HepG2 (cell line): ENCODE data around the gene EYA2. TPM values are rescaled to one million over a fixed set of nuclear protein-coding genes. Genes with fewer than 3 reads are reported as not detected.

Experiments used
- ATAC-seq: fragments of 200-7000 bp; cut with Tn5 transposase; 3 replicates; pipeline ENCODE4 v1.9.1; 2020; ENCODE audit warnings: mild to moderate bottlenecking, moderate library complexity
- BruUV-seq: library from RNA; stranded (reverse); fragments of 400-500 nt; replicated peaks from 2 replicates; lab custom pipeline; 2021; lab: Mats Ljungman, UMichigan
- CTCF ChIA-PET: fragments of 300-600 bp; formaldehyde crosslinking; extraction: SDS; loops from one replicate; lab custom pipeline; 2021; ENCODE audit warnings: low total read pairs, inconsistent platforms, low intra/inter-chr PET ratio; lab: Yijun Ruan, JAX
- POLR2A ChIA-PET: fragments of 350-600 bp; sonication (Branson Sonifier 250); formaldehyde crosslinking; loops from one replicate; lab custom pipeline; 2020; ENCODE audit warnings: antibody characterized with exemption, inconsistent platforms; lab: Yijun Ruan, JAX
- DNase-seq: peaks from one replicate; pipeline ENCODE4 v3.0.0-alpha.2; 2015; ENCODE audit warnings: low spot score
- FAIRE-seq: peaks from 3 replicates; lab custom pipeline; 2011; peaks lifted over from hg19 to GRCh38; lab: Jason Lieb, UNC
- H2AFZ ChIP-seq: one replicate; pipeline ENCODE4 v1.6.1; 2011; ENCODE audit warnings: low read length, inconsistent platforms
- H3K27ac ChIP-seq: fragments of 300-600 bp; 3 replicates; pipeline ENCODE4 v1.8.0; 2011; ENCODE audit warnings: mixed run types, mild to moderate bottlenecking, mixed read lengths, low read length, inconsistent platforms; ENCODE audit not compliant: insufficient read depth; ENCODE audit errors: extremely low read length
- H3K27me3 ChIP-seq, 2 experiments: fragments of 200-600 bp in 1 of 2; 2 replicates in 1 of 2; 3 replicates in 1 of 2; pipeline versions ENCODE4 v1.6.0 to v1.8.0; 2011; ENCODE audit warnings: low read length in 2 of 2, mild to moderate bottlenecking in 2 of 2, moderate library complexity in 2 of 2, inconsistent platforms in 1 of 2; ENCODE audit not compliant: insufficient read depth in 2 of 2, control insufficient read depth in 1 of 2
- H3K36me3 ChIP-seq, 2 experiments: fragments of 200-600 bp in 1 of 2; replicated peaks in 1 of 2; 2 replicates in 1 of 2; 3 replicates in 1 of 2; pipeline versions ENCODE4 v1.5.1 to v1.8.0; 2011; ENCODE audit warnings: low read length in 2 of 2, inconsistent platforms in 1 of 2; ENCODE audit not compliant: insufficient read depth in 2 of 2, control insufficient read depth in 1 of 2
- H3K4me1 ChIP-seq: 2 replicates; pipeline ENCODE4 v1.5.1; 2012; ENCODE audit warnings: low read length, inconsistent platforms; ENCODE audit not compliant: insufficient read depth
- H3K4me2 ChIP-seq: 2 replicates; pipeline ENCODE4 v1.6.0; 2011; ENCODE audit warnings: low read depth, low read length, inconsistent platforms
- H3K4me3 ChIP-seq, 3 experiments: fragments of 200-600 bp in 1 of 3; sonication (generic), shearing (Covaris generic) in 1 of 3; replicated peaks in 1 of 3; 2 replicates each; pipeline ENCODE4 v1.5.1; 2011 to 2016; ENCODE audit warnings: low read length in 3 of 3, inconsistent platforms in 2 of 3, low read depth in 2 of 3, mild to moderate bottlenecking in 2 of 3, control low read depth in 1 of 3, mixed read lengths in 1 of 3; ENCODE audit not compliant: insufficient read depth in 1 of 3
- H3K79me2 ChIP-seq: one replicate; pipeline ENCODE4 v1.6.1; 2011; ENCODE audit warnings: low read length, inconsistent platforms; ENCODE audit not compliant: insufficient read depth
- H3K9ac ChIP-seq: 2 replicates; pipeline ENCODE4 v1.6.0; 2011; ENCODE audit warnings: mild to moderate bottlenecking, low read depth, low read length, inconsistent platforms; ENCODE audit not compliant: insufficient read depth
- H3K9me3 ChIP-seq: 2 replicates; pipeline ENCODE4 v1.5.1; 2012; ENCODE audit warnings: mild to moderate bottlenecking, low read length
- H4K20me1 ChIP-seq: 2 replicates; pipeline ENCODE4 v1.6.0; 2011; ENCODE audit warnings: inconsistent platforms, mild to moderate bottlenecking, low read length, moderate library complexity; ENCODE audit not compliant: insufficient read depth
- ASH2L ChIP-seq: fragments of 300-600, 200-600 bp; sonication (generic); IDR thresholded peaks from 2 replicates; pipeline ENCODE4 v1.7.0; 2017; ENCODE audit warnings: low read depth, mild to moderate bottlenecking, moderate library complexity, mixed read lengths, low read length; ENCODE audit not compliant: insufficient read length
- HOXA9 ChIP-seq: sonication (generic); formaldehyde crosslinking; IDR thresholded peaks from 2 replicates; pipeline ENCODE4 v1.8.1; 2022; ENCODE audit warnings: missing genetic modification reagents, mild to moderate bottlenecking, moderate library complexity, borderline replicate concordance
- PTBP1 ChIP-seq: fragments of 200-400 bp; formaldehyde crosslinking; IDR thresholded peaks from 2 replicates; pipeline ENCODE4 v1.6.1; 2018; ENCODE audit warnings: low read length, low read depth; ENCODE audit not compliant: poor library complexity, severe bottlenecking
- RARA ChIP-seq: IDR thresholded peaks from 2 replicates; pipeline ENCODE4 v1.6.1; 2016; ENCODE audit warnings: missing genetic modification reagents, missing compliant biosample characterization
- SIX1 ChIP-seq: sonication (generic); formaldehyde crosslinking; IDR thresholded peaks from 2 replicates; pipeline ENCODE4 v1.4.0; 2020; ENCODE audit warnings: missing genetic modification reagents, borderline replicate concordance
- ZBTB1 ChIP-seq: sonication (generic); formaldehyde crosslinking; IDR thresholded peaks from 2 replicates; pipeline ENCODE4 v1.4.0; 2020; ENCODE audit warnings: missing genetic modification reagents, borderline replicate concordance
- ZNF225 ChIP-seq: sonication (generic); formaldehyde crosslinking; IDR thresholded peaks from 2 replicates; pipeline ENCODE4 v1.4.0; 2020; ENCODE audit warnings: mild to moderate bottlenecking, missing genetic modification reagents
- ZNF446 ChIP-seq: sonication (generic); formaldehyde crosslinking; IDR thresholded peaks from 2 replicates; pipeline ENCODE4 v1.5.0; 2020; ENCODE audit warnings: mild to moderate bottlenecking, missing genetic modification reagents
- ZNF605 ChIP-seq: sonication (generic); formaldehyde crosslinking; IDR thresholded peaks from 2 replicates; pipeline ENCODE4 v1.8.0; 2022; ENCODE audit warnings: mild to moderate bottlenecking, missing genetic modification reagents
- ZNF724P ChIP-seq: sonication (generic); formaldehyde crosslinking; IDR thresholded peaks from 2 replicates; pipeline ENCODE4 v1.8.0; 2022; ENCODE audit warnings: missing genetic modification reagents, borderline replicate concordance
- WGBS: methylation state at CpG from one replicate; pipeline ENCODE4 v1.1.6; 2017; ENCODE audit warnings: low lambda C conversion rate; 5-methylcytosine and 5-hydroxymethylcytosine counted together
- in situ Hi-C: cut with HindIII; loops from 2 replicates; pipeline ENCODE4 v1.10.0; 2017; ENCODE audit warnings: low pct_unique_long_range_greater_than_20kb; ENCODE audit not compliant: extremely low pct_ligation_motif_present
- intact Hi-C: fragments of 100-400 bp; cut with micrococcal nuclease; formaldehyde crosslinking; loops from one replicate; pipeline ENCODE4 v1.10.0; 2022; ENCODE audit not compliant: unreplicated experiment
- polyA plus RNA-seq, 8 experiments: library from polyadenylated mRNA; depleted of rRNA in 3 of 8; stranded (reverse) in 7 of 8; unstranded in 1 of 8; fragments of >200 nt; fragmentation: Illumina TruSeq in 4 of 8; extraction: Trizol in 4 of 8; gene quantifications; 2 replicates each; pipeline versions ENCODE4 v1.2.1 to v1.2.3, GENCODE V29; 2011 to 2016; ENCODE audit warnings: low read depth in 4 of 8, missing spikeins in 1 of 8, mixed read lengths in 1 of 8; ENCODE audit not compliant: insufficient read depth in 1 of 8
- total RNA-seq, 5 experiments: library from RNA; depleted of rRNA; stranded (reverse); fragments of >200 nt; fragmentation: Illumina TruSeq; extraction: Trizol; gene quantifications; 2 replicates each; pipeline ENCODE4 v1.2.3, GENCODE V29; 2016; ENCODE audit warnings: low read depth in 1 of 5
- TF ChIP-seq, protein P1 (sequence below): sonication (generic); formaldehyde crosslinking; IDR thresholded peaks from 2 replicates; pipeline ENCODE4 v1.8.0; 2022; ENCODE audit warnings: mild to moderate bottlenecking, missing genetic modification reagents, borderline replicate concordance
- TF ChIP-seq, protein P2 (sequence below): sonication (generic); formaldehyde crosslinking; IDR thresholded peaks from 2 replicates; pipeline ENCODE4 v1.5.0; 2020; ENCODE audit warnings: mild to moderate bottlenecking, missing genetic modification reagents
- TF ChIP-seq, protein P3 (sequence below): sonication (generic); formaldehyde crosslinking; IDR thresholded peaks from 2 replicates; pipeline ENCODE4 v1.5.0; 2020; ENCODE audit warnings: missing genetic modification reagents, mild to moderate bottlenecking, borderline replicate concordance
- TF ChIP-seq, protein P4 (sequence below): sonication (generic); formaldehyde crosslinking; IDR thresholded peaks from 2 replicates; pipeline ENCODE4 v1.4.0; 2020; ENCODE audit warnings: low read depth, mild to moderate bottlenecking, missing genetic modification reagents

Gene EYA2
- total and polyA plus RNA-seq, 2 of the 13 experiments (the other 11 are each of a cell fraction or from before 2014, with no cell fraction given), result not detected

DNA sequence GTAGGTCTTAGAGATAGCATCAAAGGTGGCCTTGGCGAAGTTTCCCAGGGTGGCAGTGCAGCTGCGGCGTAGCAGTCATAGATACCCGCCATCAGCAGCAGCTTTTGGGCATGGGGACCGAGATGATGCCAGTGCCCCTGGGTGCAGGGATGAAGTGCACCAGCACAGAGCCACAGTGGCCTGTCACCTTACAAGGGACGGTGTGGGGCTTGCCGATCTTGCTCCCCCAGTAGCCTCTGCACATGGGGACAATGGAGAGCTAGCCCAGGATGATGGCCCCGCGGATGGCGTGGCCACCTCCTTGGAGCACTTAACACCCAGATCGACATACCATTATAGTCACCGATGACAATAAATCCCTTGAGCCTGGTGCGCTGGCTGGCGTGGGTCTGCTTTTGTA lies 266.3 kb downstream of the EYA2 start:
- Histone ChIP-seq H3K4me2 (no peak overlapping the region), H3K4me3 (no peak overlapping the region), H3K4me1 (peaks cover 17% of the 10 kb centered on the region), H3K36me3 (no peaks in the 10 kb centered on the region), H3K79me2 (no peaks in the 10 kb centered on the region), H4K20me1 (no peaks in the 10 kb centered on the region), H3K9me3 (no peaks in the 10 kb centered on the region), H2AFZ (no peak overlapping the region), H3K27ac (no peak overlapping the region), H3K27me3 (peaks cover 2 to 5% of the 10 kb centered on the region in 2 experiments; a peak in 2 of 5 replicates), H3K9ac (no peak overlapping the region)
- WGBS, result 63% methylated on average over 14 of the region's 14 CpGs
- ATAC-seq (no peak), FAIRE-seq (no peak), DNase-seq (no peak)
- intact Hi-C loops (no loop called here), in situ Hi-C loops (no loop called here)
- ChIA-PET CTCF (no interaction called here), POLR2A (no interaction called here)
- no TSS peak for BruUV-seq
- TF ChIP-seq ZNF446 (CRISPR knock-in tag) (no peak), ASH2L (no peak), RARA (CRISPR knock-in tag) (no peak), ZNF605 (CRISPR knock-in tag) (no peak), ZNF724P (CRISPR knock-in tag) (no peak), ZNF225 (CRISPR knock-in tag) (no peak), HOXA9 (CRISPR knock-in tag) (no peak), ZBTB1 (no peak), PTBP1 (no peak), SIX1 (CRISPR knock-in tag) (no peak)
- TF ChIP-seq, protein P1, sequence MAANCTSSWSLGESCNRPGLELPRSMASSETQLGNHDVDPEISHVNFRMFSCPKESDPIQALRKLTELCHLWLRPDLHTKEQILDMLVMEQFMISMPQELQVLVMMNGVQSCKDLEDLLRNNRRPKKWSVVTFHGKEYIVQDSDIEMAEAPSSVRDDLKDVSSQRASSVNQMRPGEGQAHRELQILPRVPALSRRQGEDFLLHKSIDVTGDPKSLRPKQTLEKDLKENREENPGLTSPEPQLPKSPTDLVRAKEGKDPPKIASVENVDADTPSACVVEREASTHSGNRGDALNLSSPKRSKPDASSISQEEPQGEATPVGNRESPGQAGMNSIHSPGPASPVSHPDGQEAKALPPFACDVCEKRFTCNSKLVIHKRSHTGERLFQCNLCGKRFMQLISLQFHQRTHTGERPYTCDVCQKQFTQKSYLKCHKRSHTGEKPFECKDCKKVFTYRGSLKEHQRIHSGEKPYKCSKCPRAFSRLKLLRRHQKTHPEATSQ (CRISPR knock-in tag), result no peak
- TF ChIP-seq, protein P2, sequence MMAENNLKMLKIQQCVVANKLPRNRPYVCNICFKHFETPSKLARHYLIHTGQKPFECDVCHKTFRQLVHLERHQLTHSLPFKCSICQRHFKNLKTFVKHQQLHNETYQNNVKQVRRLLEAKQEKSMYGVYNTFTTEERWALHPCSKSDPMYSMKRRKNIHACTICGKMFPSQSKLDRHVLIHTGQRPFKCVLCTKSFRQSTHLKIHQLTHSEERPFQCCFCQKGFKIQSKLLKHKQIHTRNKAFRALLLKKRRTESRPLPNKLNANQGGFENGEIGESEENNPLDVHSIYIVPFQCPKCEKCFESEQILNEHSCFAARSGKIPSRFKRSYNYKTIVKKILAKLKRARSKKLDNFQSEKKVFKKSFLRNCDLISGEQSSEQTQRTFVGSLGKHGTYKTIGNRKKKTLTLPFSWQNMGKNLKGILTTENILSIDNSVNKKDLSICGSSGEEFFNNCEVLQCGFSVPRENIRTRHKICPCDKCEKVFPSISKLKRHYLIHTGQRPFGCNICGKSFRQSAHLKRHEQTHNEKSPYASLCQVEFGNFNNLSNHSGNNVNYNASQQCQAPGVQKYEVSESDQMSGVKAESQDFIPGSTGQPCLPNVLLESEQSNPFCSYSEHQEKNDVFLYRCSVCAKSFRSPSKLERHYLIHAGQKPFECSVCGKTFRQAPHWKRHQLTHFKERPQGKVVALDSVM (CRISPR knock-in tag), result no peak
- TF ChIP-seq, protein P3, sequence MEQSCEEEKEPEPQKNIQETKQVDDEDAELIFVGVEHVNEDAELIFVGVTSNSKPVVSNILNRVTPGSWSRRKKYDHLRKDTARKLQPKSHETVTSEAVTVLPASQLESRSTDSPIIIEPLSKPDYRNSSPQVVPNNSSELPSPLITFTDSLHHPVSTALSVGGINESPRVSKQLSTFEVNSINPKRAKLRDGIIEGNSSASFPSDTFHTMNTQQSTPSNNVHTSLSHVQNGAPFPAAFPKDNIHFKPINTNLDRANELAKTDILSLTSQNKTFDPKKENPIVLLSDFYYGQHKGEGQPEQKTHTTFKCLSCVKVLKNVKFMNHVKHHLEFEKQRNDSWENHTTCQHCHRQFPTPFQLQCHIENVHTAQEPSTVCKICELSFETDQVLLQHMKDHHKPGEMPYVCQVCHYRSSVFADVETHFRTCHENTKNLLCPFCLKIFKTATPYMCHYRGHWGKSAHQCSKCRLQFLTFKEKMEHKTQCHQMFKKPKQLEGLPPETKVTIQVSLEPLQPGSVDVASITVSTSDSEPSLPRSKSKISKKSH (CRISPR knock-in tag), result no peak
- TF ChIP-seq, protein P4, sequence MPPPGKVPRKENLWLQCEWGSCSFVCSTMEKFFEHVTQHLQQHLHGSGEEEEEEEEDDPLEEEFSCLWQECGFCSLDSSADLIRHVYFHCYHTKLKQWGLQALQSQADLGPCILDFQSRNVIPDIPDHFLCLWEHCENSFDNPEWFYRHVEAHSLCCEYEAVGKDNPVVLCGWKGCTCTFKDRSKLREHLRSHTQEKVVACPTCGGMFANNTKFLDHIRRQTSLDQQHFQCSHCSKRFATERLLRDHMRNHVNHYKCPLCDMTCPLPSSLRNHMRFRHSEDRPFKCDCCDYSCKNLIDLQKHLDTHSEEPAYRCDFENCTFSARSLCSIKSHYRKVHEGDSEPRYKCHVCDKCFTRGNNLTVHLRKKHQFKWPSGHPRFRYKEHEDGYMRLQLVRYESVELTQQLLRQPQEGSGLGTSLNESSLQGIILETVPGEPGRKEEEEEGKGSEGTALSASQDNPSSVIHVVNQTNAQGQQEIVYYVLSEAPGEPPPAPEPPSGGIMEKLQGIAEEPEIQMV (CRISPR knock-in tag), result no peak
